A673 (cell line): ENCODE results near the gene C2CD3. TPM values are rescaled to one million over a fixed set of nuclear protein-coding genes. Genes with fewer than 3 reads are reported as not detected.

ENCODE experiments used
- BruUV-seq: library from RNA; stranded (reverse); fragments of 400-500 nt; replicated peaks from 2 replicates; lab custom pipeline; 2021; lab: Mats Ljungman, UMichigan
- CTCF ChIA-PET: fragments of 300-600 bp; sonication (Branson Sonifier 250); formaldehyde crosslinking; loops from one replicate; lab custom pipeline; 2022; ENCODE audit warnings: antibody characterized with exemption; lab: Charles Lee
- POLR2A ChIA-PET: fragments of 300-600 bp; sonication (Branson Sonifier 250); formaldehyde crosslinking; loops from one replicate; lab custom pipeline; 2022; ENCODE audit warnings: antibody characterized with exemption; ENCODE audit not compliant: low non-redundant PET; lab: Charles Lee
- DNase-seq: peaks from one replicate; pipeline ENCODE4 v3.0.0-alpha.2; 2015; ENCODE audit warnings: low spot score
- H3K27ac ChIP-seq: fragments of 200-600 bp; sonication (generic); 2 replicates; pipeline ENCODE4 v1.5.1; 2016; ENCODE audit warnings: mixed run types, low read depth, mild to moderate bottlenecking, mixed read lengths, antibody characterized with exemption, low read length; ENCODE audit not compliant: poor library complexity, severe bottlenecking
- H3K27me3 ChIP-seq: fragments of 200-600 bp; sonication (generic); replicated peaks from 2 replicates; pipeline ENCODE4 v1.6.1; 2017; ENCODE audit warnings: mixed run types, low read depth, mild to moderate bottlenecking, mixed read lengths, antibody characterized with exemption, low read length; ENCODE audit not compliant: insufficient read depth, poor library complexity
- H3K36me3 ChIP-seq: fragments of 200-600 bp; sonication (generic); 2 replicates; pipeline ENCODE4 v1.6.1; 2016; ENCODE audit warnings: mixed run types, mild to moderate bottlenecking, mixed read lengths, antibody characterized with exemption, low read length; ENCODE audit not compliant: insufficient read depth, poor library complexity, severe bottlenecking
- H3K4me1 ChIP-seq: fragments of 200-600 bp; sonication (generic); 2 replicates; pipeline ENCODE4 v1.6.1; 2017; ENCODE audit warnings: mixed run types, mild to moderate bottlenecking, mixed read lengths, antibody characterized with exemption, low read length; ENCODE audit not compliant: insufficient read depth, poor library complexity, severe bottlenecking
- H3K4me3 ChIP-seq: fragments of 200-600 bp; sonication (generic); 2 replicates; pipeline ENCODE4 v1.5.1; 2016; ENCODE audit warnings: low read depth, mixed run types, mild to moderate bottlenecking, mixed read lengths, low read length; ENCODE audit not compliant: poor library complexity, severe bottlenecking
- H3K9me3 ChIP-seq: fragments of 200-600 bp; sonication (generic); 2 replicates; pipeline ENCODE4 v1.6.1; 2016; ENCODE audit warnings: mixed run types, low read depth, mild to moderate bottlenecking, mixed read lengths, antibody characterized with exemption, low read length; ENCODE audit not compliant: poor library complexity, severe bottlenecking
- EZH2 ChIP-seq: fragments of 200-600 bp; sonication (generic); IDR thresholded peaks from 2 replicates; pipeline ENCODE4 v1.6.1; 2017; ENCODE audit warnings: borderline replicate concordance, low read depth, mild to moderate bottlenecking, mixed read lengths, antibody characterized with exemption, low read length; ENCODE audit not compliant: poor library complexity, severe bottlenecking
- intact Hi-C: fragments of 100-400 bp; cut with micrococcal nuclease; formaldehyde crosslinking; loops from one replicate; pipeline ENCODE4 v1.10.0; 2022; ENCODE audit not compliant: unreplicated experiment
- total RNA-seq: library from RNA; stranded (reverse); gene quantifications from 2 replicates; pipeline ENCODE4 v1.2.3, GENCODE V29; 2021
- TF ChIP-seq, protein P1 (sequence below): fragments of 300-800, 200-600 bp; sonication (generic); conservative IDR thresholded peaks from 2 replicates; pipeline ENCODE4 v1.5.1; 2017; ENCODE audit warnings: low read depth, mild to moderate bottlenecking, antibody characterized with exemption, low read length, moderate library complexity, mixed read lengths

C2CD3 gene
- total RNA-seq, 1 experiment from 2014 or later, result 49.1 TPM

- no peak for TF ChIP-seq EZH2
- TF ChIP-seq, protein P1, sequence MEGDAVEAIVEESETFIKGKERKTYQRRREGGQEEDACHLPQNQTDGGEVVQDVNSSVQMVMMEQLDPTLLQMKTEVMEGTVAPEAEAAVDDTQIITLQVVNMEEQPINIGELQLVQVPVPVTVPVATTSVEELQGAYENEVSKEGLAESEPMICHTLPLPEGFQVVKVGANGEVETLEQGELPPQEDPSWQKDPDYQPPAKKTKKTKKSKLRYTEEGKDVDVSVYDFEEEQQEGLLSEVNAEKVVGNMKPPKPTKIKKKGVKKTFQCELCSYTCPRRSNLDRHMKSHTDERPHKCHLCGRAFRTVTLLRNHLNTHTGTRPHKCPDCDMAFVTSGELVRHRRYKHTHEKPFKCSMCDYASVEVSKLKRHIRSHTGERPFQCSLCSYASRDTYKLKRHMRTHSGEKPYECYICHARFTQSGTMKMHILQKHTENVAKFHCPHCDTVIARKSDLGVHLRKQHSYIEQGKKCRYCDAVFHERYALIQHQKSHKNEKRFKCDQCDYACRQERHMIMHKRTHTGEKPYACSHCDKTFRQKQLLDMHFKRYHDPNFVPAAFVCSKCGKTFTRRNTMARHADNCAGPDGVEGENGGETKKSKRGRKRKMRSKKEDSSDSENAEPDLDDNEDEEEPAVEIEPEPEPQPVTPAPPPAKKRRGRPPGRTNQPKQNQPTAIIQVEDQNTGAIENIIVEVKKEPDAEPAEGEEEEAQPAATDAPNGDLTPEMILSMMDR, result no peak
- Histone ChIP-seq H3K27ac (no peak overlapping the region), H3K36me3 (peaks cover 21% of the 10 kb centered on the region), H3K9me3 (no peaks in the 10 kb centered on the region), H3K4me1 (peaks cover 5% of the 10 kb centered on the region), H3K27me3 (no peaks in the 10 kb centered on the region), H3K4me3 (no peak overlapping the region)
- ChIA-PET CTCF (no interaction called here), POLR2A (no interaction called here)
- intact Hi-C loops, result no loop called here
- no peak for DNase-seq
- no TSS peak for BruUV-seq
Measured at GRCh38 chr11:74102321-74102720, 68.5 kb downstream of the C2CD3 start.

DNA sequence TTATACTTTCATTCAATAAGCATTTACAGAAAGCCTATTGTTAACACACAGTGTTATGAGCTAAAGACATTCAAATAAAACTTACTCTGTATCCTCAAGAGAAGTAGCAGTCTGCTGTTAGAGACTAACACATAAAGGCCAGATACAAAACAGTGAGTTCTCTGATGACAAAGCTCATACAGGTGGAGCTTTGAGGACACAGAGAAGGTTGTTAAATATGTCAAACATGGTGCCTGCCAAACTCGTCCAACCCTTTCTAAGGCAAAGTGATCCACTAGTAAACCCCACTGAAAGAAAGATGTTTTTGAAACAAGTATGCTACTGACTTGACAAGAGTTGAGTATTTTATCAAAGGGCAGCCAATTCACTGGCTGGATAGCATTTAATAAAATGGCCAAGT is 70.1 kb downstream of the C2CD3 start:
- TF ChIP-seq, protein P1, result no peak
- no peak for TF ChIP-seq EZH2
- CTCF ChIA-PET, result no interaction called here

DNA sequence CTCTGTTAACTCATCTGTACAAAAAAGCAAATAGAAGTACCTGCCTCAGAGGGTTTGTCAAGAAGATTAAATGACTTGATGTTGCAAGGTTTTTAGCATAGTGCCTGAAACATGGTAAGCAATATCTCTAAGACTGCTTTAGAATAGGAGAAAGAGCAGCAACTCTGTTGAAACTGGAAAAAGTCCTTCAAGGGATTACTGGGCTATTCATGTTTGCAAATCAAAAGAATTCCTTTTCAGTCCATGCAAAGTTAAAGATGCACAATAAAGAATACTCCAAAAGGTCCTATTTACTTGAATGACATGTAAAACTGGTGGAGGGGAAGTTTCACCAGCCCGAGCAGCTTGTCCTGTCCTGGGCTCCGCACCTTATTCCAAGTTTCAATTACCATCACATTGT is 70.6 kb downstream of the C2CD3 start:
- Histone ChIP-seq H3K9me3 (no peaks in the 10 kb centered on the region), H3K27ac (no peak overlapping the region), H3K4me1 (no peaks in the 10 kb centered on the region), H3K36me3 (peaks cover 24% of the 10 kb centered on the region), H3K27me3 (no peaks in the 10 kb centered on the region), H3K4me3 (no peak overlapping the region)
- intact Hi-C loops, result no loop called here
- TF ChIP-seq, protein P1, result no peak
- TF ChIP-seq EZH2, result no peak
- BruUV-seq, result no TSS peak
- POLR2A ChIA-PET, result no interaction called here
- CTCF ChIA-PET, result no interaction called here
- DNase-seq, result no peak

More for the DNA sequence above, 70.1 kb downstream of the C2CD3 start:
- Histone ChIP-seq H3K36me3 (peaks cover 21% of the 10 kb centered on the region), H3K27ac (no peak overlapping the region), H3K4me3 (no peak overlapping the region), H3K9me3 (no peaks in the 10 kb centered on the region), H3K4me1 (peaks cover 2% of the 10 kb centered on the region), H3K27me3 (no peaks in the 10 kb centered on the region)
- BruUV-seq, result no TSS peak
- POLR2A ChIA-PET, result no interaction called here
- intact Hi-C loops, result no loop called here
- DNase-seq, result no peak
